K562 (cell line): Measurements from ENCODE around the gene BEST2. TPM values are rescaled to one million over a fixed set of nuclear protein-coding genes. Genes with fewer than 3 reads are reported as not detected.

Experiments
- BCLAF1 ChIP-seq, 2 experiments: fragments of 450-650 bp in 1 of 2; IDR thresholded peaks; 2 replicates each; pipeline ENCODE4 v1.6.1; 2011 to 2017; ENCODE audit warnings: low read depth in 2 of 2, antibody characterized with exemption in 1 of 2, borderline replicate concordance in 1 of 2, low read length in 1 of 2, mild to moderate bottlenecking in 1 of 2, mixed read lengths in 1 of 2; ENCODE audit not compliant: control insufficient read depth in 1 of 2
- BCOR ChIP-seq: fragments of 450-650 bp; IDR thresholded peaks from 2 replicates; pipeline ENCODE4 v1.6.1; 2016
- BRF1 ChIP-seq: IDR thresholded peaks from 3 replicates; pipeline ENCODE4 v1.6.1; 2011; ENCODE audit warnings: borderline replicate concordance, mild to moderate bottlenecking; ENCODE audit not compliant: insufficient read length; ENCODE audit errors: extremely low read depth
- CEBPZ ChIP-seq: fragments of 150-350 bp; IDR thresholded peaks from 2 replicates; pipeline ENCODE4 v1.6.1; 2014; ENCODE audit warnings: low read depth, mild to moderate bottlenecking, low read length, borderline replicate concordance
- CHD1 ChIP-seq: fragments of 200-600 bp; sonication (generic); IDR thresholded peaks from one replicate; pipeline ENCODE4 v1.6.1; 2012; ENCODE audit warnings: mild to moderate bottlenecking, moderate library complexity, low read length, inconsistent platforms
- COPS2 ChIP-seq: fragments of 450-650 bp; conservative IDR thresholded peaks from 2 replicates; pipeline ENCODE4 v1.6.1; 2016; ENCODE audit warnings: mild to moderate bottlenecking, moderate library complexity
- EGR1 ChIP-seq: fragments of 450-650 bp; conservative IDR thresholded peaks from 2 replicates; pipeline ENCODE4 v1.6.1; 2017; ENCODE audit warnings: mild to moderate bottlenecking
- ETV5 ChIP-seq: sonication (generic); formaldehyde crosslinking; IDR thresholded peaks from 2 replicates; pipeline ENCODE4 v1.4.0; 2020; ENCODE audit warnings: low read depth, mild to moderate bottlenecking, missing genetic modification reagents
- GABPB1 ChIP-seq: sonication (generic); formaldehyde crosslinking; IDR thresholded peaks from 2 replicates; pipeline ENCODE4 v1.8.0; 2022; ENCODE audit warnings: mild to moderate bottlenecking, missing genetic modification reagents
- HDAC2 ChIP-seq: fragments of 450-650 bp; IDR thresholded peaks from 2 replicates; pipeline ENCODE4 v1.6.1; 2016; ENCODE audit warnings: mild to moderate bottlenecking
- L3MBTL2 ChIP-seq: fragments of 450-650 bp; IDR thresholded peaks from 2 replicates; pipeline ENCODE4 v1.6.1; 2016; ENCODE audit warnings: mild to moderate bottlenecking, moderate library complexity
- MAZ ChIP-seq, 2 experiments: fragments of 450-650 bp in 1 of 2; sonication (generic) in 1 of 2; formaldehyde crosslinking; IDR thresholded peaks in 1 of 2; conservative IDR thresholded peaks in 1 of 2; 2 replicates each; pipeline versions ENCODE4 v1.4.0 to v1.5.0; 2020; ENCODE audit warnings: mild to moderate bottlenecking in 1 of 2, missing genetic modification reagents in 1 of 2
- POLR2B ChIP-seq: fragments of 450-650 bp; IDR thresholded peaks from 2 replicates; pipeline ENCODE4 v1.6.1; 2018; ENCODE audit warnings: low read depth; ENCODE audit not compliant: partially characterized antibody
- RBM34 ChIP-seq: fragments of 200-400 bp; formaldehyde crosslinking; IDR thresholded peaks from 2 replicates; pipeline ENCODE4 v1.6.1; 2018; ENCODE audit warnings: low read length, borderline replicate concordance; ENCODE audit not compliant: insufficient read depth
- RFX7 ChIP-seq: fragments of 250-450 bp; sonication (Bioruptor Pico); IDR thresholded peaks from 2 replicates; pipeline ENCODE4 v1.5.1; 2021; ENCODE audit warnings: mild to moderate bottlenecking
- SRSF9 ChIP-seq: fragments of 200-400 bp; formaldehyde crosslinking; IDR thresholded peaks from 2 replicates; pipeline ENCODE4 v1.6.1; 2017; ENCODE audit warnings: low read depth, low read length, borderline replicate concordance
- TRIM28 ChIP-seq: fragments of 450-650 bp; IDR thresholded peaks from 2 replicates; pipeline ENCODE4 v1.6.1; 2017
- ZFPM2 ChIP-seq: fragments of 250-450 bp; sonication (Bioruptor Pico); IDR thresholded peaks from 2 replicates; pipeline ENCODE4 v1.5.1; 2022; ENCODE audit warnings: mild to moderate bottlenecking
- ZNF212 ChIP-seq: fragments of 450-650 bp; formaldehyde crosslinking; IDR thresholded peaks from 2 replicates; pipeline ENCODE4 v1.4.0; 2020; ENCODE audit warnings: mild to moderate bottlenecking
- polyA plus RNA-seq, 8 experiments: library from polyadenylated mRNA; depleted of rRNA in 4 of 8; stranded (reverse) in 5 of 8; unstranded in 3 of 8; fragments of >200 nt; fragmentation: Nextera tagmentation in 2 of 8; fragmentation: Illumina TruSeq in 1 of 8; extraction: Ambion mirVana in 2 of 8; extraction: Trizol in 1 of 8; gene quantifications; 2 replicates each; pipeline versions ENCODE4 v1.2.1 to v1.2.3, GENCODE V29; 2011 to 2014; ENCODE audit warnings: inconsistent platforms in 1 of 8, missing spikeins in 1 of 8
- total RNA-seq, 7 experiments: library from RNA; depleted of rRNA in 6 of 7; stranded (reverse); fragments of >200 nt in 6 of 7; fragmentation: Illumina TruSeq in 2 of 7; extraction: Trizol in 2 of 7; gene quantifications; 2 replicates each; pipeline versions ENCODE4 v1.2.1 to v1.2.3, GENCODE V29; 2011 to 2021; ENCODE audit warnings: low replicate concordance in 1 of 7

Gene BEST2
- total and polyA plus RNA-seq, 9 of the 15 experiments (the other 6 are each of a cell fraction or from before 2014, with no cell fraction given) = not detected

GRCh38 chr19:12796146-12797071, 44.8 kb downstream of the BEST2 start (continued):
- TF ChIP-seq SRSF9 = no peak
- peak; percentile 18 for TF ChIP-seq POLR2B
- 0 out of 2 replicates have a peak, but pooled peaks have one; percentile 45 for TF ChIP-seq ETV5 (CRISPR knock-in tag)
- no peak for TF ChIP-seq EGR1
- no peak for TF ChIP-seq TRIM28
- TF ChIP-seq HDAC2 = peak; percentile 64
- peak; percentile 65 to 74; a peak in 3 of 4 replicates for TF ChIP-seq MAZ (CRISPR knock-in tag; conservative IDR thresholded peaks at IDR 0.05 in 1 of 2, IDR thresholded peaks at IDR 0.05 in 1 of 2)
- TF ChIP-seq GABPB1 (CRISPR knock-in tag) = peak; percentile 52
- peak; percentile 37; the same call in 1 of the 2 replicates for TF ChIP-seq BCOR
- TF ChIP-seq CHD1 = no peak
- TF ChIP-seq RBM34 = no peak
- TF ChIP-seq CEBPZ = no peak
- no peak for TF ChIP-seq BCLAF1 (IDR thresholded peaks at IDR 0.05; ENCODE audit: borderline replicate concordance in 1 of 2, control insufficient read depth in 1 of 2, low read depth in 2 of 2, low read length in 1 of 2)
- TF ChIP-seq L3MBTL2 = peak; percentile 87
- no peak for TF ChIP-seq ZFPM2 (CRISPR knock-in tag)
- no peak for TF ChIP-seq BRF1
- TF ChIP-seq RFX7 (CRISPR knock-in tag) = no peak
- TF ChIP-seq COPS2 = no peak
- TF ChIP-seq ZNF212 (CRISPR knock-in tag) = no peak
